GM12865 (cell line): ENCODE data around the gene HOMER2.
A peak's percentile ranks its signal among the peaks of the same experiment; 100 is the strongest.

Source experiments
- DNase-seq: peaks from one replicate; pipeline ENCODE4 v3.0.0; 2010; ENCODE audit warnings: low read depth
- H3K4me3 ChIP-seq: 2 replicates; pipeline ENCODE4 v1.5.1; 2011; ENCODE audit warnings: mild to moderate bottlenecking, low read depth, low read length, control low read depth
- CTCF ChIP-seq: IDR thresholded peaks from 2 replicates; pipeline ENCODE4 v1.5.1; 2011; ENCODE audit warnings: low read length, control low read depth, low read depth, inconsistent platforms; ENCODE audit not compliant: insufficient read depth; ENCODE audit errors: missing control alignments

HOMER2 gene

GRCh38 chr15:82804575-82804949 lies 148.0 kb downstream of the HOMER2 start:
- no peak overlapping the region for H3K4me3 ChIP-seq
- no peak for DNase-seq
- TF ChIP-seq CTCF: no peak

- TF ChIP-seq CTCF: no peak
- H3K4me3 ChIP-seq: no peak overlapping the region
- DNase-seq: no peak
These were observed 148.5 kb downstream of the HOMER2 start for GRCh38 chr15:82803793-82804574.

GRCh38 chr15:82802497-82802896 lies 150.0 kb downstream of the HOMER2 start:
- H3K4me3 ChIP-seq: no peak overlapping the region
- DNase-seq: peak; percentile 15
- no peak for TF ChIP-seq CTCF

- no peak for TF ChIP-seq CTCF
- H3K4me3 ChIP-seq: no peak overlapping the region
- no peak for DNase-seq
These were observed 153.2 kb downstream of the HOMER2 start for GRCh38 chr15:82799183-82799841.
